GM21390 (cell line): ENCODE measurements around the gene ZBTB16.

Experiments used
- ATAC-seq: cut with Tn5 transposase; IDR thresholded peaks from one replicate; pipeline ENCODE4 v1.9.1; 2021; ENCODE audit not compliant: unreplicated experiment

The ZBTB16 gene, protein sequence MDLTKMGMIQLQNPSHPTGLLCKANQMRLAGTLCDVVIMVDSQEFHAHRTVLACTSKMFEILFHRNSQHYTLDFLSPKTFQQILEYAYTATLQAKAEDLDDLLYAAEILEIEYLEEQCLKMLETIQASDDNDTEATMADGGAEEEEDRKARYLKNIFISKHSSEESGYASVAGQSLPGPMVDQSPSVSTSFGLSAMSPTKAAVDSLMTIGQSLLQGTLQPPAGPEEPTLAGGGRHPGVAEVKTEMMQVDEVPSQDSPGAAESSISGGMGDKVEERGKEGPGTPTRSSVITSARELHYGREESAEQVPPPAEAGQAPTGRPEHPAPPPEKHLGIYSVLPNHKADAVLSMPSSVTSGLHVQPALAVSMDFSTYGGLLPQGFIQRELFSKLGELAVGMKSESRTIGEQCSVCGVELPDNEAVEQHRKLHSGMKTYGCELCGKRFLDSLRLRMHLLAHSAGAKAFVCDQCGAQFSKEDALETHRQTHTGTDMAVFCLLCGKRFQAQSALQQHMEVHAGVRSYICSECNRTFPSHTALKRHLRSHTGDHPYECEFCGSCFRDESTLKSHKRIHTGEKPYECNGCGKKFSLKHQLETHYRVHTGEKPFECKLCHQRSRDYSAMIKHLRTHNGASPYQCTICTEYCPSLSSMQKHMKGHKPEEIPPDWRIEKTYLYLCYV

DNA sequence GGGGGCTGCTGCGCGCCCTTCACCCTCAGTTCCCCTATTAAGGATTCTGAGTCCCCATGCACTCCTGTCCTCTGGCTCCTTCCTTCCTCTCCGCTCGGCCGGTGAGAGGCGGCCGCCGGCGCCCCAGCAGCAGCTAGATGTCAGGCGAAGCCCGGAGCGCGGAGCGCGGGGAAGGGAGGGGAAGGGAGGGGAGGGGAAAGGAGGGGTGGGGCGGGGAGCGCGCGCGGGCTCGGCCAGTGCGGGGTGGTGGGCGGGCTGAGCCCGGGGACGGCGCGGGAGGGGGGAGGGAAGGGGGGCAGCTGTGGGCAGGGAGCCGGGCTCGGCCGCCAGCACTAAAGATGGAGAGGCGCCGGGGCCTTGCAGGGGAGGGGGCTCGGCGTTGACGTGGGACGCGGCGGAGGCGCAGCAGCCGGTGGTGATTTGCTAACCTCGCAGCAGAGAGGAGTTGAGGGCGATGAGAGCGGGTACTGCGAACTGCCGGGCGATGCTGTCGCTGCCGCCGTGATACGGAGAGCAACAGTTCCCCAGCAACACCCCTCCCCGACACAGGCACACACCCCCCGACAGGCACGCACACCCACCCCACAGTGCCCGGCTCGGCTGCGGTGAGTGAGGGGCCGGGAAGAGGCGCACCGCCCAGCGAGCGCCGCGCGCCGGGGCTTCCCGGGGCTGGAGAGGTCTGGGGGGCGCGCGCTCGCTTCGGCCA is at the start of gene ZBTB16:
ZBTB16 (plus strand) TSS at position 434 of the 706 bp plus-strand sequence. CDS start 3,590 bp downstream, outside the sequence.
- ATAC-seq: no peak

DNA sequence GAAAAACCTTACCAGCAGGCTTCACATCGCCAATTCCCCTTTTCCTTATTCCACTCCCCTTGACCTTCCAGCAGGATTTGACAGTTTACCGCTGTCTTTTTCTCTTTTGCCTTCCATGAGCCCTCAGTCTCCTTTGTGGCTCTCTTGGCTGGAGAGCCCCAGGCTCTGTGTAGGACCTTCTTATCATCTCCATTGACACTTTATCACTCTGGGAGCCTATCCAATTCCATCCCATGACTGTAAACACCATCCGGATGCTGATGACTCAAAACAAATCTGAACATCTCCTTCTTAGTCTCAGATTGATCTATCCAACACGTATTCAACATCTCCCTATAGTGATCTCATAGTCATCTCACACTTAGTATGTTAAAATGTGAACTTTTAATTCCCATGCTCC is 48.6 kb upstream of the ZBTB16 start:
- no peak for ATAC-seq

DNA sequence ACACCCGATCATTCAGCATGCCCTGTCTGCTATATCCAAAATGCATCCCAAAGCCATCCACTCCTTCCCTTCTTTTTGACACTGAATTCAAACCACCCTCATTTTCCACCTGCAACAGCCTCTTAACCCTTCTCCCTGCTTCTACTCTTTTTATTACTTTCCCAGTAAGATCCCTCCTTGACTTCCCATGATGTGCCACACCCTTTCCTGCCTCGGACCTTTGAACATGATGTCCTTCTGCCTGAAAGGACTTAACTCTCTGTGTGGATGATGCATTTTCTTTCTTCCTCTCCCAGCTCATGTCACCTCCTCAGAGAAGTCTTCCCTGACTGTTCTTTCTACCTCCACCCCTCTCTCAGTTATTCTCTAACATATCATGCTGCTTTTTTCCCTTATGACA is 48.1 kb upstream of the ZBTB16 start:
- ATAC-seq: no peak

DNA sequence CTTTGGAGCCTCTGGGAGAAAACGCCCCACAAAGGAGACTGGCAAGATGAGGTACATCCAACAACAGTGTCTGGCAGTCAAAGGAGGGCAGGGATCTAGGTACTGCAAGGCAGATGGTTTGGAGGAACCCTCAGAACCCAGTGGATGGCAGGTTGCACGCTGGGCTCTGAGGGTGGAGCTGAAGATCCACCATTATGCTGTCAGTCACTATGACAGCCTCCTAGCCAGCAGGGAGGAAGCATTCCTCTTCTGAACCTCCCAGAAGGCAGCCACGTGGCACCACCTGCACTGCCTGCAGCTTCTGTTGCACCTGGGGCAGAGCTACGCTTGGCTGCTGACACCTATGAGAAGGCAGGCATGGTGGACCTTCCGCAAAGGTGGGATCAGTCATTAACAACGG is 44.4 kb upstream of the ZBTB16 start:
- ATAC-seq: no peak

DNA sequence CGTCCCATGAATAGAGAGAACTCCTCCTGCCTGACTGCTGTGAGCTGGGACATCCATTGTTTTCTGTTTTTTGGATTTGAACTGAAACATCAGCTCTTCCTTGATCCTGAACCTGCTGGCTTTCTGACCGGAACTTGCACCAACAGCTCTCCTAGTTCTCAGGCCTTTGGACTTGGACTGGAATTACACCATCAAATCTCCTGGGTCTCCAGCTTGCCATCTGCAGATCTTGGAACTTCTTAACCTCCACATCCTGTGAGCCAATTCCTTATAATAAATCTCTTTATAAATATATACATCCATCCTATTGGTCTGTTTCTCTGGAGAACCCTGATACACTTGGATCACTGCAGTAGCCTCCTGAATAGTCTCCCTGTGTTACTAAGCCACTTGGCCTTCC is 42.5 kb upstream of the ZBTB16 start:
- no peak for ATAC-seq

DNA sequence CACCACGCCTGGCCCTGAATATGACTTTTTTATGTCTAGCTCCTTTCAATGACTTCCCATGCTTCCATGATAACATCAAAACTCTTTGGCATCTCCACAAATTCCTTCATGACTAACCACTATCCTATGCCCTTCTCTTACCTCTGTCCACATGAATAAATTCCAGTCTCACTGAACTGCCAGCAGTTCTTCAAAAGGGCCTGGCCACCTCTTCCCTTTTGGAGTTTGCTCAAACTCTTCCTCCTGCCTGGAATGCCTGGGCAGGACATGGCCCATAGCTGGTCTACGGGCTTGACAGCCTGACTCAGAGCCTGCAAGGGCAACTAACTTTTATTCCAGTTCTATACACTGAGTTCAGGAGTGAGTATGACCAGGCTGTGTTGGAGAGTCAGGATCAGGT is 41.8 kb upstream of the ZBTB16 start:
- no peak for ATAC-seq

DNA sequence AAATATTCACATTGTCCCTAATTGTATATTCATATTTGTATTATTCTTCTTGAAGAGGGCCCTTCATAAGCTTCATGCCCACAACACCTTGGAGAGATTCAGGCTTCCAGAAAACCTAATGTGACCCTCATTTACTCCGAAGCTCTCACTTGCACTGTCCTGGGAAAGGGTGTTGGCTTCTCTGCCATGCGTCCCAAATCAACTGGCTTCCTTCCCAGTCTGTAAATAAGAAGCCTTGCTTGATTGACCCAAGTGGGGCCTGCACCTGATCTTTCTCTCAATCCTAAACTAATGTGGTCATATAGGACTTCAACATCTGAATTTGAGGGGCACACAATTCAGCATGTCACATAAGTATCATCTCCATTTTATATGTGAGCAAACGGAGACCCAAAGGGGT is 40.5 kb upstream of the ZBTB16 start:
- no peak for ATAC-seq

DNA sequence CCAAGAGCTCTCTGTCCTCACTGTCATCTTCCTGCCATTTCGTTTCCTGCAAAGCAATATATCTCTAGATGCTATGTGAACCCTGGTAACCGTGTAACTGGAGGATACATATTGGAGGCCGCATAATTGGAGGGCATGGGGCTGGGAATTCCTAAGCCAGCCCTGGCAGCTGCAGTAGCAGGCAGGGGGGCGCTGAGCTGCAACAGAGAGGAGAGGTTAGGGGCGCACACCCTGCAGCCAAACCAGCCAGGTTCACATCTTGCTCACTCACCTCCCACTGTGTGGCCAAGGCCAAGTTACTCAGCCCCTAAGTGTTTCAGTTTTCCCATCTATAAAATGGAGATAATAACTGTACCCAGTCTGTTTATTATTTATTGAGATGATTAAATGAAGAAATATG is 39.9 kb upstream of the ZBTB16 start:
- ATAC-seq: no peak

DNA sequence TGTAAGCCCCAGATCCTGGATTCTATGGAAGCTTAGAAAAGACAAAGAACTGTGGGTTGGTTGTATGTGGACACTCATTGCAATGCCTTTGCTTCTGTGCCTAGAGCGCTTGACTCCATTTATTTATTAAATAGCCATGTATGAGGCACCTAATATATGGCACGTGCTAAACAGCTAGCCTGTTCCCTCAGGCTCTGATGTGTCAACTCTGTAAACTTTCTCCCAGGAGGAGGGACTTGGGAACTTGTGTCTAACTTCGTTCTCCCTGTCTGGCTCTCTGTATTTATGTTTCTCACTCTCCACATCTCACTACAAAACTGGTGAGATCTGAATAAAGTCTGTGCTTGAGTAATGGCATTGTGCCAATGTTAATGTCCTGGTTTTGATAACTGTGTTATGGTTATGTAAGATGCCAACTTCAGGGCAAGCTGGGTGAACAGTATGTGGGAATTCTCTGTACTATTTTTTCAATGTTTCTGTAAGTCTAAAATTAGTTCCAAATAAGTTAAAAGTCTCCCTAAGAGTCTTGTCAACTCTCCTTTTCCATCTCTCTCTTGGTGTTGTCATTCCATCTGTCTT is 34.1 kb upstream of the ZBTB16 start:
- ATAC-seq: no peak

DNA sequence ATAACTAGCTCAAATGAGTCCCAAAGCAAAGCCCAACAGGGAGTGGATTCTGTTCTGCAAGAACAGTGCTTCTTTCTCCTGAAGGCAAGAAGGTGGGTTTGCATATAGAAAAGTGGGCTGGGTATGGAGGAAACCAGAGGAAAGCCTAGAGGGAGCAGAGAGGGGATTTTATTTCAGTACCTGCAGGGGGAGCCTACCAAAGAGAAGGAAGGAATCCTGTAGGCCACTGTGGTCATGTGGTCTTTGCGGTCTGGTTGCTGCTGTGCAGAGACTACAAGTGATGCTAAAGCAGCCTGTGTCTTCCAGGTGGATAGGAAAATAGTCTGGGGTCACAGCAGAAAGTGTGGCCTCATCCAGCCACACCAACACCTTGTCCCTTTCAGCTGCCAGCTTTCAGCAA is 33.2 kb upstream of the ZBTB16 start:
- no peak for ATAC-seq

DNA sequence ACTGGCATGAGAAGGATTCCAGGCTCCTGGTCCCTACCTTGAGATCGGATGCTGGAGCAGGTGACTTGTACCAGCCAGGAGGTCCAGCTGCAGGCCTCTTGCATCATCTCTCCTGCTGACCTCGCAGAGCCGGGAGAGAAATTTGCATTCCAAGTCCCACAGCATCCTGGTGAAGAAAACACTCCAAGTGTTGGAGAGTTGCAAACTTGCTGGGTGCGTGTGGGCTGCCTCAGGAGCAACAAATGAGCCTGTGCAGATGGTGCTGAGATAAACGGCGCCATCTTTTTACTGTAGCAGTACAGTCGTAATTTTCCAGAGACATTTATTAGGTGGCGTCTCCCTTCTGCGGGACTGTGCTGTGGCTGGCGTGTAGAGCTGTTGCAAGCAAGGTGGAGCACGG is 32.1 kb upstream of the ZBTB16 start:
- no peak for ATAC-seq

DNA sequence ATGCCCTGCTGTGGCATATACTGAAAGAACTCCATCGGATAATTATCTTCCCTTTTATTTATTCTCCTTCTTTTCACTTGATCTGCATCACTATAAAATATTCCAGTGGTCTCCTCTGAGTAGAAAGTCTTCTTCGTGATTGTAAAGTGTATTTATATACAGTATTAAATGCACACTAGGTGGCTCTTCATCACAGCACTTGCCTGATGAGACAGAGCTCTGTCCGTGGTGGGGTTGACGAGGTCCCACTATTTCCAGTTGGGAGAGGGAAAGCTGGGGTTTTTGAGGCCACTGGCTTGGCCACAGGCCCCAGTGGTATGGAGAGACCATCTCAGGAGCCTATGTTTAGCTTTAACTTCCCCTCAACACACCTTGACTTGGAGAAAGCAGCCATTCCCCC is 31.6 kb upstream of the ZBTB16 start:
- no peak for ATAC-seq

DNA sequence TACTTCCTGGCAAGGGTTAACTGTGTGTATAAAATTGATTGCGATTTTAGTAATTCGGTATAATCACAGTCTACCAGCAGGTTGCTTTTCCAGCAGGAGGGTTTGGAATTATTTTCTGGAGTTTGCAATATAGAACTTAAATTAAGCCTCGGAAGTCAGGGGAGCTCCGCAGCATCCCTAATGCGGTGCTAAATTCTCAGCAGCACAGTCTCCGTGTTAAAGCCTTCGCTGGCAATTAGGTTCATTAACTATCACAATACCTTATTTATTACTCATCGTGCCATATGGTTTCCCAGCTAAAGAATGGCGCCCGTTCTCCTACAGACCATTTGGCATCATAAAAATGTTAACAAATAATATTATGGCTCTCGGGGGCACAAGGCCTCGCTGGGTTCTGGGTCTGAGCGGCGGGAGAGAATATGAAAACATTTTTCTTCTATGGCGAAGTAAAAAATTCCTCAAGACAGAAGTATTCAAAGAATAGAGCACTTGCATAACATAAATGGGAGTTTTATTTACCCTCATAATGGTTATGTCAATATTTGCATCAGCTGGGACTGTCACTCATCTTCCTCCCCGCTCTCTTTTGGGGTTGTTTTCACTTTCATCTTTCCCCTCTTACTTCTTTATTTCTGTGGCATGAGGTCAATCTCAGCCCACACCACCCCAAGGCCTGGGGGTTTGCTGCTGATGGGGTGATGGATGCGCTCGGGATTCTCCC is 28.1 kb upstream of the ZBTB16 start:
- no peak for ATAC-seq

DNA sequence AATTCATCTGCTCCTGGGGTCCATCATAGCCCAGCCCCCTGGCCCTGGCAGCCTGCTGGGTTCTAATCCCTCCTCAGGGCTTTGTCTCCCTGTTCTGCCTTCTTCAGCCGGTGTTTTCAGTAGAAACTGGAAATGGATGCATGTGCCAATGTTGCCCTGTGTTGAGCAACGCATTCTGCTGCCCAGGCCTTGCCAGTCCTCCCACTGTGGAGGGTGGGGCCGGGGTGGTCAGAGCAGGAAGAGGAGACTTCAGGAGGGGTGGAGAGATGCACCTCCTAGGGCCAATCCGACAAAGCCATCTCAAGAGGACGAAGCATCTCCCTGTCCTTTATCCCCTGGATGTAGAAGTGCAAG is 27.6 kb upstream of the ZBTB16 start:
- no peak for ATAC-seq

DNA sequence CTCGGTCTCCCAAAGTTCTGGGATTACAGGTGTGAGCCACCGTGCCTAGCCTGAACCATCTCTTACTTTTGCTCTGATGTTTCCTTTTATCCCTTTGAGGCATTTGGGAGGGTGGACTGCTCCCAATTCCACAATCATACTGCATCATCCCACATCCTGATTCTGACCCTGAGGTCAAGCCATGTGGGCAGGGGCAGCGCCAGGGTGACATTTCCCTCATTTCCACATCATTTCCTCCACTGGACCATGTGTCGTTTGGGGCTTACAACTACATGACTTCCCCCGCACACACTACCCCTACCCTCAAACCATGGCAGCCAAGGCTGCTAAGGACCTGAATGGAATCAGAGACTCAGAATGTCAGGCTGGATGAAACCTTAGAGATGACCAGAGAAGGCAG is 26.4 kb upstream of the ZBTB16 start:
- no peak for ATAC-seq

DNA sequence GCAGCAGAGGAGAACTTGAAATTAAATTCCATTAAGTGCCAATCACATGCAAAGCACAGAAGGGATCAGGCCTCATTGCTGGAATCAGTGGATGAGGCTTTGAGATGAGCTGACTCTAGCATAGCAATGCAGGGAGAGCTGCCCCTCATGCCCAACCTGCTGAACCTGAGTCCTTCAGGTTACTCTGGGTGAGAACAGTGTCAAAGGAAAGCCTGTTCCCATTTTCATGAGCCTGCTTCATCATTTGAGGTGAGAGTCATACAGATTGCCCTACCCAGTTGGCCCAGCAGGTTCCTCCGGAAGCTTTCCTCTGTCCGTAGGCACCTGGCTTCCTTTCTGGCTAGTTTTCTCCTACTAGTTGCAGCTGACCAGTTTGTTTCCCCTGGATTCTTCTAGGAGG is 25.9 kb upstream of the ZBTB16 start:
- ATAC-seq: no peak

DNA sequence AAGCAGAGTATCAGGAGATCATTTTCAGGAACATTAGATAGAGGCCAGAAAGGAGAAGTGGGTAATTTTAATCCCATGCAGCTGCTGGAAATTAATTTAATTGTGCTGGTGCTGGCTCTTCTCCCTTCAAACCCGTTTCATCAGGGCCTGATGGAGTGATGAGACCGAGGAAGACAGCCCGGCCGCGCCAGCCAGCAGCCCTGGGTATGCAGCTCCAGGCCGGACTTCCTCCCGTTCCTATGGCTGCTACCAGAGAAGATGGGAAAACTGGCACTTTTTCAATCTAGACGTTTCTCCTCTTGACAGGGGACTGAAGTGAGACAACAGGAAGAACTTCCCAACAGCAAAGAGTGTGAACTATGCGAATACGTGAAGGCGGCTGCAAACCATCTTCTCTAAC is 24.6 kb upstream of the ZBTB16 start:
- ATAC-seq: no peak

DNA sequence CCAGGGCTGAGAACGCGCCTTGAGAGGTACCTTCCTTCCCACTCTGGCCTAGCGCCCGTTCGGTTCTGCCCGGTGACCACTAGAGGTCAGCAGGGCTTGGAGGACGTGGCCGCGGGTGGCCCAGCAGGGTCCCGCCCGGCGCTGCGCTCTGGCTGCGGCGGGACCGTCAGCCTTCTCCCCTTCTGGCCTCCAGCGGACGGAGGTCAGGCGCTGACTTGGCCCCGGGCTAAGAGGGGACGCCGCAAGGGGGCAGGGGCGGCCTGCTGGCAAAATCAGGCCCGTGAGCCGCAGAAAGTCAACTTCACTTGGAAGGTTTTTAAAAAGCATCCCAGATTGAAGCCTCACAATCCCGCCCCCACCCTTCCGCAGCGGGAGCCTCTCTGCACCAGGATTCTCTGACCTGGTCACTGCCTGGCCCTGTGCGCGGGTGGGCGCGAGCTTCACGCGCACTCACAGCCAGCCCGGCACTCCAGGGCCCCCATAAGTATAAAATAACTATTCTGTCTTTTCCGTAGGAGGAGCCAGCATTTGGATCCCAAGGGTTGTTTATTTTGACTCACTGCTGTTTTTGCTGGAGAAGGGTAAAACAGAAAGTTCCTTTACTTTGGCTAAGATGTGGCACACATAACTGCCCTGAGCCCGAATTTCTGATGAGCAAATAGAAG is 23.2 kb upstream of the ZBTB16 start:
- no peak for ATAC-seq

DNA sequence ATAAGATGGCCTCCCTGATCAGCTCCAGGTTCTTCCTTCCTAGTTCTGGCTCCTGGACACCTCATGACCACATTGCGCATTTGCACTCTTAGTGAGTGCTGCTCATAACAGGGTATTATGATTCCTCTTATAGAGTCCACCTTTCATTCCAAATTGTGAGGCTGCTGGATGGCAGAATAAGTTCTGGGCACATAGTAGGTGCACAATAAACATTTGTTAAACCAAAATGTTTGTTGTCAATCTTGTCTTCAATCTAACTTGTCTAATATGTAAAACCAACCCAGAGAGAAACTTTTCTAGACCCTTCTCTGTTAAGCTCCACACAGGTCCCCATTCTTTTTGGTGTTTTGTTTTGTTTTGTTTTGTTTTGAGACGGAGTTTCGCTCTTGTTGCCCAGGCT is 22.6 kb upstream of the ZBTB16 start:
- no peak for ATAC-seq

DNA sequence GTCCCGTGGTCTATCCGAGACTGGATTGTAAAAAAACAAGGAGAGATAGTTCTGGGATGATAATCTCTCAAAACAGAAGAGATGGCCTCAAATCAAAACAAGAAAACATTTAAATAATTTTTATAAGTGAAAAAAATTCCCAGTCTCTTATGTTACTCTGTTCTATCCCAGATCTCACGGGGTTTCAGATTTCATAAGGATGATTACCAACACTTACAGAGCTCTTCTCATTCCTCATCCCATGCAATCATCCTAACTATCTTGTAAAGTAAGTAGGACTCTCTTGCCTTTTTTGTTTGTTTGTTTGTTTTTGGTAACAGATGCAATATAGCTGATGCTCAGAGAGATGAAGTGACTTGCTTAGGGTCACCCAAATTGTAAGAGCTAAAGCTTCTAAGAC is 20.0 kb upstream of the ZBTB16 start:
- ATAC-seq: no peak
